Stimulated activated CD8-positive, alpha-beta memory T cell treated with anti-CD3 and anti-CD28 coated beads, Interleukin-4, amount 100 ng/mL, for 48 hours (primary cell): ENCODE measurements around the gene MTHFD2L.
"Not testable (repeated sequence)": the region's sequence is repeated elsewhere in the genome, so short reads cannot be mapped to it uniquely, and the experiment has no call there.

Experiments
- DNase-seq: peaks from one replicate; pipeline ENCODE4 v3.0.0-alpha.2; 2020

MTHFD2L gene

GRCh38 chr4:74157561-74158465 lies at the start of gene MTHFD2L:
Gene MTHFD2L, plus strand, starts transcription at chr4:74158118. Its CDS starts 21 bp downstream, at chr4:74158139.
- peak; percentile 87 for DNase-seq

DNA sequence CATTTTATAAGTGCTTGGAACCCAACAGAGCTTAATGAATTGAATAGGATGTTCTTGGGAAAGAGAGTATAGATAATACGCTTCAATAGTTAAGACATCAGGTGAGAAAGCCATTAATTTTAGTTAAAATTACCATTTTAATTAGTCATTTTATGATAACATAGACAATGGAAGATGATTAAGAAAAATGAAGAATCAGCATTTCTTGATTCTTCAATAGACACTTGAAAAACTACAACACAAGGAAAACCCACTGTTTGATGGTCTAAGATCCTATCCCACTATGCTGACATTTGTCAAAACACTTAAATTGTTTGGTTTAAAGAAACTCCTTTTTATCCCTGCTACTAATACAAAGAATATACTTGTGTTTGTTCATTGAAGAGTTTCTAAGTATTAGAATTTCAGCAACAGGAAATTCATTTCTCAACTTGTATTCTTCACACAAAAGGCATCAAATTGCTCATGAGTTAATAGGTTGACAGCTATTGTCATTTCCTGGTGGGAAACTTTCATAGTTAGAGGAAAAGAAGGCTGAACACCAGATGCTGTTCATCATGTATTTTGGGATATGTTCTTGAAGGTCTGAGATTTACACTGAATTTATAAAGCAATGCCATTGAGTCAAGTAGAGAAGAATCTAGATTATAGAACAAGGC lies 49.3 kb upstream of the MTHFD2L start:
- no peak for DNase-seq

- no peak for DNase-seq
Measured at GRCh38 chr4:74109116-74109869, 48.6 kb upstream of the MTHFD2L start.

GRCh38 chr4:74109870-74110605 lies 47.9 kb upstream of the MTHFD2L start:
- DNase-seq = no peak

DNA sequence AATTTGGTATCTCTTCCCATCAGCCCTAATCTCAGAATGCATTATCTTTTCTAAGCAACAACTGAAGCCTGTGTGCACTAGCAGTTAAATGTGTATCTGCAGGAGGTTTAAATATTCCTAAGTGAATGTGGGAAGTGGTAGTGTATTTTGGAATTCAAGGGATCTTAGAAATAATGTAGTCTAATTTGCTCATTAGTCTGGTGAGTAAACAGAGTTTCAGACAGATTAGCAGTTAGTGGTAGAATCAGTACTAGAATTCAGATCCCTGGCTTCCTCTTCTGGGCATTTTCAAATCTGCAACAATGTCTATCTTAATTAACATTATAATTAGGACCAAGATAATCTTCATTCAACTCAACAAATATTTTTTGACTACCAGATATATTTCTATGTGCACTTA lies 47.2 kb upstream of the MTHFD2L start:
- DNase-seq = no peak

- DNase-seq = no peak
Measured at GRCh38 chr4:74111306-74111975, 46.5 kb upstream of the MTHFD2L start.

- no peak for DNase-seq
Measured at GRCh38 chr4:74111990-74112389, 45.9 kb upstream of the MTHFD2L start.

DNA sequence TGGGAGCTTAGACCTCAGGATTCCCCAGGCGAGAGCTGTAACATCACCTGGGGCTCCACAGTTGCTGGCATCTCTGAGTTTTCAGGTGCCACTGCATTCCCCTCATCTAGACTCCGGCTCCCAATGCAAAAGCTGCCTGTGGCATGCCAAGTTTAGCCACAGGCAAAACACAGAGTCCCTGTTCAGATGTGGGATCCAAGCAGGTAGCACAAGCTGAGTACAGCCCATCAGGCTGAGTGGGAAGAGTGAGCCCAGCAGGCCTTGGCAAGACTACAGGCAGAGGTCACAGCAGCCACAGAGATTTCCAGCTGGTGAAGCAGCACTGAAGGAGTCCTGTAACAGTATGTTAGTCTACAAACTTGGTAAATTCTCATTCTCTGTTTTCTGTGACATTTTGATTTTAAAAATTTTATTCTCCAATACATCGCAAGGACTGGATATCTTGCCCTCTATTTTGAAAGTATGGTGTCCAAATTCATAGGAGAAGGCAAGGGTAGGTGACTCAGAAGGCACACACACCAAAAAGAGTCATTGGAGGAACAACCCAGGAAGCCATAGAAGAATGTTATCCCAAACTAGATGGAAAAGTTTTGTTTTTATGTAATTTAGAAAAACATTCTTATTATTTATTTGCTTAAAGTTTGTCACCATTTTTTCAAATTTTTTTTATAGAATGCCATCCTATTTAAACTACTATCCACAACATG lies 45.4 kb upstream of the MTHFD2L start:
- no peak for DNase-seq

- DNase-seq = no peak
Measured at GRCh38 chr4:74114234-74114633, 43.7 kb upstream of the MTHFD2L start.

GRCh38 chr4:74117024-74117534 lies 40.8 kb upstream of the MTHFD2L start:
- no peak for DNase-seq

DNA sequence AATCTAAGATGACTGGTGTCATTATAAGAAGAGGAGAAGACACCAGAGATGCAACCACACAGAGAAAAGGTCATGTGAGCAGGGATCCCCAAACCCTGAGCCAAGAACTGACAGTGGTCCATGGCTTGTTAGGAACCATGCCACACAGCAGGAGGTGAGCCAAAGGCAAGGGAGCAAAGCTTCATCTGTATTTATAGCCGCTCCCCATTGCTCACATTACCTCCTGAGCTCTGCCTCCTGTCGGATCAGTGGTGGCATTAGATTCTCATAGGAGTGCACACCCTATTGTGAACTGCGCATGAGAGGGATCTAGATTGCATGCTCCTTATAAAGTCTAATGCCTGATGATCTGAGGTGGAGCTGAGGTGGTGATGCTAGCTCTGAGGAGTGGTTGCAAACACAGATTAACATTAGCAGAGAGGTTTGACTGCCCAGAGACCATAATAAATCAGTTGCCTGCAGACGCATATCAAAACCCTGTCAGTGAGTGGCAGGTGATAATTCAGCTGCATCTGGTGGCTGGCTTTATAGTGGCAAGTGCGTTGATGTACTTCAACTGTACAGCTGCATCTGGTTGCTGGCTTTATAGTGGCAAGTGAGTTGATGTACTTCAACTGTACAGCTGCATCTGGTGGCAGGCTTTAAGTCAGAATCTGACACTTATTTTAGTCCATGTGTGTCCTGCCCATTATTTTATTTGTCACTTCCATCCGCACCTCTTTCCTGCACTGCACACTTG lies 39.1 kb upstream of the MTHFD2L start:
- no peak for DNase-seq

- DNase-seq = no peak
Measured at GRCh38 chr4:74120086-74120485, 37.8 kb upstream of the MTHFD2L start.

GRCh38 chr4:74121643-74122579 lies 36.0 kb upstream of the MTHFD2L start:
- DNase-seq = no peak

DNA sequence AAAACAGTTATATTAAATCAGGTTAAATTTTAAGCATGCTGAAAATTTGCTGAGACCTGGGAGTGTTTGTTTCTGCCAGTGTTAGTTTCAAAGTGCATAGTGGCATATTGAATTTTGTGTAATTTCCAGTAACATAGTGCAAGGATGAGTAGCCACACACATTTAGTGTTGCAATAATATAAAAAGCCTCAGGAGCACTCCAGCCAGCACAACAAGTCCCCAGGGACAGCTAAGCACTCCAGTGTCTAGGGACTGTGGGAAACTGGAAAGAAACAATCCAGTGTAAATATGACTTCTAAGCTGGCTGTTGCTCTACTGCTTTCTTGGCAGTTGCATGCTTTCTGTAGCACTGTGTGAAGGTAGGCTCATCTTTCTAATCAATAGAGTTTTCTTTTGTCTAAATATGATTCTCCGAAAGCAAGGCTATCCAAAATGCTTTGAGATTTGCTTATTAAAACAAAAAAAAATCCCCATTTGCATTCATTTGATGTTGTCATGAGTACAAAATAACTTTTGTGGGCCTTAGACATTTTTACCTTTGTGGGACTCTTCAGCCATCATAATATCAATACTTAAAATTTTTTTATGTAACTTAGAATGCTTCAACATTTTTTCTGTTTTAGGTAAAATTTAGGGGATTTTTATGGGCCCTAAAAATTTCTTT lies 34.7 kb upstream of the MTHFD2L start:
- no peak for DNase-seq

GRCh38 chr4:74125029-74125428 lies 32.9 kb upstream of the MTHFD2L start:
- no peak for DNase-seq

DNA sequence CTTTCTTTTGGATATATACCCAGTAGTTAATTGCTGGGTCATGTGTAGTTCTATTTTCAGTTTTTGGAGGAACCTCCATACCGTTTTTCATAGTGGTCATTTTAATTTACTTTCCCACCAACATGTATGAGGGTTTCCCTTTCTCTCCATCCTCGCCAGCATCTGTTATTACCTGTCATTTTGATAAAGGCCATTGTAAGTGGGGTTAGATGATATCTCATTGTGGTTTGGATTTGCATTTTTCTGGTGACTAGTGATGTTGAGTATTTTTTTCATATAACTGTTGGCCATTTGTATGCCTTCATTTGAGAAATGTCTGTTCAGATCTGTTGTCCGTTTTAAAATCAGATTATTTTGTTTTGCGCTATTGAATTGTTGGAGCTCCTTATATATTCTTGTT lies 30.2 kb upstream of the MTHFD2L start:
- no peak for DNase-seq

DNA sequence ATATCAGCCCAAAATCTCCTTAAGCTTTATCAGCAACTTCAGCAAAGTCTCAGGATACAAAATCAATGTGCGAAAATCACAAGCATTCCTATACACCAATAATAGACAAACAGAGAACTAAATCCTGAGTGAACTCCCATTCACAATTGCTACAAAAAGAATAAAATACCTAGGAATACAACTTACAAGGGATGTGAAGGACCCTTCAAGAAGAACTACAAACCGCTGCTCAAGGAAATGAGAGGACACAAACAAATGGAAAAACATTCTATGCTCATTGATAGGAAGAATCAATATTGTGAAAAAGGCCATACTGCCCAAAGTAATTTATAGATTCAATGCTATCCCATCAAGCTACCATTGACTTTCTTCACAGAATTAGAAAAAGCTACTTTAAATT lies 27.1 kb upstream of the MTHFD2L start:
- not testable (repeated sequence) for DNase-seq

GRCh38 chr4:74132188-74132587 lies 25.7 kb upstream of the MTHFD2L start:
- DNase-seq = not testable (repeated sequence)

DNA sequence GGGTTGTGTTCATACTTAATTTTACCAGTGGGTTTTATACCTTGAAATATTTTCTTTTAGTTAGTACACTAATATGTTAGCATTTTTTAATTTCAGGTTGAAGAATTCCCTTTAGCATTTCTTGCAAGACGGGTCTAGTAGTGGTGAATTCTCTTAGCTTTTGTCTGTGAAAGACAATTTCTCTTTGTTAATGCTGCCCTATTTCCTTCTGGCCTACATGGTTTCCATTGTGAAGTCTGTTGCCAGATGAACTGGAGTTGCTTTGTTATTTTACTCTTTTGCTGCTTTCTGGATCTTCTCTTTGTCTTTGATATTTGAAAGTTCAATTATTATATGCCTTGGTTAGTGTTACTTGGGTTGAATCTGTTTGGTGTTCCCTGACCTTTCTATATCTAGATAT lies 25.0 kb upstream of the MTHFD2L start:
- no peak for DNase-seq
